Measurements from ENCODE around the gene C15orf39.

The C15orf39 gene

DNA sequence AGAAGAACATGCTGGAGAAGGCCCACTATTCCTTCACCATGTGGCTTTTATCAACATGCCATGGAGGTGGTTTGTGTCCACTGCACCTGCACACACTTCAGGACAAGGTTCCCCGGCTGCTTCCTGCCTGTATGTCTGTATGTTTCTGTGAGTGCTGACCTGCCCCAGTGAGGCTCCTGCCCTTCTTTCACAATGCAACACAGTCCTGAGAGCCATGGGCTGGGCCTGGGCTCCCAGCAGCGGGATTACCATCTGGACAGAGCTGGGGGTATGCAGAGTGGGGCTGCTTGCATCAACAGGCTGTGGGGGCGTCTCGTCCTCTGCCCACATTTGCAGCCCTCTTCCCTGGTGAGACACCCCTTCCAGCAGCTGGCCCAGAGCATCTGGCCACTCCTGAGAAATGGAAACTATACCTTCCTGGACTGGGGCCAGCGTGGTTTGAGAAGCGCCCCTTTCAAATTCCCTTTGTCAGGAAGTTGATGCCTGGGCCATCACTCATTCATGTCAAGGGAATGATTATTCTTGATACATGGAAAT, 29.3 kb upstream of the C15orf39 start:
- no peak for DNase-seq (ENCODE audit: low spot score)

DNA sequence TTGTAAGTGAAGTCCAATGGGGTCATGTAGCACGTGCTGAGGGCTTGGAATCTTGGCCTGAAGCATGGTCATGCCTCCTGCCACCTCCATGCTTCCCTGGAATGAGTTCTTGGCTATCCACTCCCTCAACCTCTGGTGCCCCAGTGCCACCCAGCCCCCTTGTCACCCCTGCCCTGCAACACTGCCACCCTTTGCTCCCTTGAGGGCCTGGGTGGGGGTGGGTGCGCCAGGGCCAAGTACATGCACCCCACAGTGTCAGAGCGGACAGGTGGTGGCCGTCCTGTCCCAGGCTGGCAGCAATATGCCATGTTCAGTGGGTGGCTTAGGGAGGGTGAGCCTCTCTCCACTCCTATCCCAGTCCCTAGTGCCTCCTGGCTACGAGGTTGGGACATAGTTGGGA, 27.6 kb upstream of the C15orf39 start:
- DNase-seq (ENCODE audit: low spot score) = no peak

DNA sequence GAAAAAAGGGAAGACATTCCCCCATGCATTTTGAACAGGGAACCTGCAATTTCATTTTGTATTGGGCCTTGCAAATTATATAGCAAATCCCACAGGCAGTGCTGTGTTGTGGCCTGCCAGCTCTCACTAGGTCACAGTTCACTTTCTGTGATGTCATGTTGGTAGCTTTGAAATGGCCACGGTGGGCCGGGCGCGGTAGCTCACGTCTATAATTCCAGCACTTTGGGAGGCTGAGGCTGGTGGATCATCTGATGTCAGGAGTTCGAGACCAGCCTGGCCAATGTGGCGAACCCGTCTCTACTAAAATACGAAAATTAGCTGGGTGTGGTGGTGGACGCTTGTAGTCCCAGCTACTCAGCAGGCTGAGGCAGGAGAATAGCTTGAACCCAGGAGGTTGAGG, 27.0 kb upstream of the C15orf39 start:
- no peak for DNase-seq (ENCODE audit: low spot score)

DNA sequence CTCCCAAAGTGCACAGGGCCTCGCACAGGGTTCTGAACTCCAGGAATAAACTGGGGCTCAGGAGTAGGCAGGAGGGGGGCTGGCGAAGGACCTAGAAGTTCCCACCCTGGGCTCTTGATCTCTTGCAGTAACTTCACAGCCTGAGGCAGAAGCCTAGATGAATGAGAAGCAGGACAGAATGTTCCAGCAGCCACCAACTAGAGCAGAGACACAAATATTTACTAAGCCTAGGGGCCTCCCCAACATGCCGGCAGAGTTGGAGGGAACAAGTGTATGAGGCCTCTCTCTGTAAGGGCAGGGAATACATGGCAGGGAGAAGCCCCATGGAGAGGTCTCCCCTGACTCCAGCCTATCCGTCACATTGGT, 25.3 kb upstream of the C15orf39 start:
- DNase-seq (ENCODE audit: low spot score) = no peak

DNA sequence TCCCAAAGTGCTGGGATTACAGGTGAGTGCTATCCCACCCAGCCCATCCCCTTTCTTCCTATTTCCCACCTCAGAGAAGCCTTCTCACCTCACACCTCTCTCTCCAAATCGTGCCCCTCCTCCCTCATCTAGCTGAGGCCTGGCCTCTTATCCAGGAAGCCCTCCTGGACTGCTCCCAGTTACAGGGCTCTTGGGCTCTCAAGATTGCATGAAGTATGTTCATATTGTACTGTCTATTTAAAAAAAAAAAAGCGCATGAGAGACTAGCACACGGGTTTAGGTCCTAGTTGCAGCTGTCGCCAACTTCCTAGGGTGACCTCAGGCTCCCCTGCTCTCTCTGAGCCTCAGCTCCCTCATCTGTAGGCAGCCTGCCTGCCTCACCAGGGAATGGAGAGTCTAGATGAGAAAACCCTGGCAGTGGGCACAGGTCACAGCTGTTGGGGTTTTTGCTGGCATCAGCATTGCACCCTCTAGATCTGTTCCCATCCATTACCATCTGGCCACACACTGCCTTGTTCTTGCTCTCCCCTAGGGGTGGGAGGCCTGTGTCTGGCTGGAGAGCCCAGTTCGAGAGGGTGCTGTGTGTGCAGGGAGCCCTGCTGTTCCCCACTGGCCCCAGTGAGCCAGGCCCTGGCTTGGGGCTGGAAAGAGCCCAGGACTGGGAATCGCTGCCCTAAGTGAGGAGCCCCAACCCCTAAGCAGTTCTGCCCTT, 24.2 kb upstream of the C15orf39 start:
- no peak for DNase-seq (ENCODE audit: low spot score)

DNA sequence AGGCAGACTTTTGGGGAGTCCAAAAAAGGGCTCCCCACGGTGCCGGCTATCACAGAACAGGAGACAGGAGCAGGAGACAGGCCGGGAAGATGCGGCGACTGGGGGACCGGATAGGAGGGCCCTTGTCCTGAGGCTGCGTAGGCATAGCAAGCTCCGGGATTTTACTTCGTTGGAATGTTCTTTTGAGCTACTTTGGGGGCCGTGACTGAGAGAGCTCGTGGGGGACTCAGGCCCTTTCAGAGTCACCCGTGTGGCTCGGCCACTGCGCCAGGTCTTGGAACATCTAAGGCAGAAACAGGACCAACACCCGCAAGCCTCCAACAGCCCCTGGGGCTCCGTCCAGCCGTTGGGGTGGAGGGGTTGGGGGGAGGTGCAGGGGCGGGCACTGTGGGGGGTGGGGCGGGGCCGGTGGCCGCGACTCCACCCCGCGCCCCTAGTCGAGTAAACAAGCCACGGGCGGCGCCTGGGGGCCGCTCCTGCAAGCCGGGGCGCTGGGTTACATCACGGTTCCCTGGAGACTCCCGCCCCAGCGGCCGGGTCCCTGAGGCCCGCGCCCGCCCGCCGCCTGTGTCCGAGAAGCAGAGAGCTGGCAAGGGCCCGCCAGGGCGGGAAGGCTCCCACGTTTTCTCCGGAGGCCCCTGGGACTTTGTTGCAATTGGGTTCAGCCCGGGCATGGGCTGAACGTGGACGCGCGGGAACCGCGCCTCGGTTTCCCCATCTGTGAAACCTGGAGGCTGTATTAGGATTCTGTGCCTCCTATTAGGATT, 23.3 kb upstream of the C15orf39 start:
- DNase-seq (ENCODE audit: low spot score) = no peak

DNA sequence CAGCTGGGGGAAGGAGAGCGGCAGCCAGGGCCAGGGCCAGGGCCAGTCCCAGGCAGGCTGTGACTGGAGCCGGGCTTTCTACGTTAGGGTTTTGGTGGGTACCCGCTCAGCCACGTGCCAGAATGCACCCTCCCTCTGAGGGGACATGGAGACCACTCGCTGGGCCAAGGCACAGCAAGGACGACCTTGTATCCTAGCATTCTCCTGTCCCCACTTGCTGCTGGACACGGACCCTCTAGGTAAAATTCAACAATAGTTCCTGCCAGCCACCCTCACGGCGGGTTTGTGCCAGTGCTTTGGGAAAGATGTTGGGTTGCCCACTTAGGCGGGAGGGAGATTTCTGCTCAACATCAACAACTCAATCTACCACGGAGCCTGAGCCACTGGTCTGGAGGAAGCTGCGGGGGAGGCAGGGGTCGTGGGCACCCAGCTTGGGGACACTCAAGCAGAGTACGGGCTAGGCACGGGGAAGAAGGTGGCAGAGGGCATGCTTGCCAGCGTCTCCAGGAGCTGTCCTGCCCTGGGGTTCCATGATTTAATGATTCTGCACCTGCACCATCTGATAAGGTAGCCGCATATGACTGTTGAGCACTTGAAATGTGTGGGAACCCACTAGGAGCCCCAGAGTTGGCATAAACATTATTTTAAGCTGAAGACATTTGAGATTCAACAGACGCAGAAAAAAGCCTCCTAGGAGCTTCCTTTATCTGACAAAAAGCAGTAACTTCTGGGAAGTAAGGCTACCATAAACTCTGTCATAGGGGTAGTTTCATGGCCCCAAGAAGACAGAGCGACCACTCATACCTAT, 22.5 kb upstream of the C15orf39 start:
- DNase-seq (ENCODE audit: low spot score) = no peak

DNA sequence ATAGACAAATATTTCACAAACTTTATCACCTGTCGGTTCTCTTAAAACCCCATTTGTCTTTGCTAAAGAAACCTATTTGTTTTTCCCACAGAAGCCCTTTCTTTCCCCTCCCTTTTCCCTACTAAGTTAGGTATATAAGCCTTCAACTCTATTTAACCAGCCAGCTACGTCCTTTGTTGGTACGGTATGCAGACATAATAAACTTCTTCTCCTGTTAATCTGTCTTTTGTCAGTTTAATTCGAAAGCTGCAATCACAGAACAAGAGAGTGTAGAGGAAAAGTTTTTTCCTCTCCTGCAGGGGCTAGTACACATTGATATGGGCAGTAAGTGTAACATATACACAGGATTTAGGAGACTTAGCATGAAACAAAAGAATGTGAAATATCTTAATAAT, 21.9 kb upstream of the C15orf39 start:
- no peak for DNase-seq (ENCODE audit: low spot score)

DNA sequence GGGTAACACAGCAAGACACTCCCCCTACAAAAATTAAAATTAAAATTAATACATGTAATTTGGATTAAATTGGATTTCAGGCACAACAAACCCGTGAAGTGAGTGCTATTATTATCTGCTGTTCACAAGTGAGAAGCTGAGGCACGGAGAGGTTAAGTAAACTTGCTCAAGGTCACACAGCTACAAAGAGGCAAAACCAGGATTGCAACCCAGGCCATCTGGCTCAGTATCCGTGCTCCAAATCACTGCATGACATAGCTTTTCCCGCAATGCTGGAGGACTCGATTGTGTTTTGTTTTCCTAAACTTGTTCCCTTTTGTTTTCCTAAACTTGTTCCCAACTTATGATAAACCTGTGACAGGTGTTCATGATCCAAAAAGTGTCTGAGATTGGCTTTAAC, 19.9 kb upstream of the C15orf39 start:
- no peak for DNase-seq (ENCODE audit: low spot score)

DNA sequence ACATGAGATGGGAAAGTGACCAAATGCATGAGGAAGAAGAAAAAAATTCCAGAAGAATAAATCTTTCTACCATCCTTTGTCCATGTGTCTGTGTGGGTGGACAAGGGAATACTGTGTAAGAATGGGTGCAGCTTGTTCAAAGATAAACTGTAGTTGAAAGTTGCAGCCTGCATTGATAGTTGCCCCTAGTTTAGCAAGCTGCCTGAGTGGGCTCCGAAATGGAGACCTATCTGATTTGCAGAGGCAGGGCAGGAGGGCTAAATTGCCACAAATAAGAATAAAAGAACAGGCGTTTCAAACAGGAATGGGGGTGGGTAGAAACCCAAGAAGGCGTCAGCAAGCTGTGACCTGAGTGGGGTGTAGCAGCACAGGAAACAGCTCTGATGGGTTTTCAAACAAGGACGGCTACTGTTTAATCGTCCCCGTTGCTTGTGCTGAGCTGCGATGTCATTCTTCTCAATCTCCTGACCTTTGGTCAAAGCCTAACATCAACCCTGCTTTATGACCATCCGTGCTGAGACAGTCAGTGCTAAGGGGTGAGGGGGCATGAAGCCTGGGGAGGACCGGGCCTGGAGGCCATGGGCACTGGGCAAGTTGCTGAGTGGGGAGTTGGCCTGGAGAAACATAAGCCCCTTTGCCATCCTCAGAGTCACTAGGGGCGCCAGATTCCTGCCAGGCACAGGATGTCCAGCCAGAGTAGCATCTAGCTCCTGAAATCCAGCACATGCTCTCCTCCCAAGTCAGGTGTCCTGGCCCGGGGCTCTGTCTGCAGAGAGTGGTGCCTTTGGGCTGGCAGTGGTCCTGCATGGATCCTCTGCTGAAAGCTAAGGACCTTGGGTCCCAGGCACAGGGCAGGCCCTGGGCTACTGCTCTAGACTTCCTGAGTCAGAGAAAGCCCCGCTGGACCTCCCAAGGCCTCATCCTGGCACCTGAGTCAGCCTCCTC, 19.2 kb upstream of the C15orf39 start:
- DNase-seq (ENCODE audit: low spot score) = no peak

DNA sequence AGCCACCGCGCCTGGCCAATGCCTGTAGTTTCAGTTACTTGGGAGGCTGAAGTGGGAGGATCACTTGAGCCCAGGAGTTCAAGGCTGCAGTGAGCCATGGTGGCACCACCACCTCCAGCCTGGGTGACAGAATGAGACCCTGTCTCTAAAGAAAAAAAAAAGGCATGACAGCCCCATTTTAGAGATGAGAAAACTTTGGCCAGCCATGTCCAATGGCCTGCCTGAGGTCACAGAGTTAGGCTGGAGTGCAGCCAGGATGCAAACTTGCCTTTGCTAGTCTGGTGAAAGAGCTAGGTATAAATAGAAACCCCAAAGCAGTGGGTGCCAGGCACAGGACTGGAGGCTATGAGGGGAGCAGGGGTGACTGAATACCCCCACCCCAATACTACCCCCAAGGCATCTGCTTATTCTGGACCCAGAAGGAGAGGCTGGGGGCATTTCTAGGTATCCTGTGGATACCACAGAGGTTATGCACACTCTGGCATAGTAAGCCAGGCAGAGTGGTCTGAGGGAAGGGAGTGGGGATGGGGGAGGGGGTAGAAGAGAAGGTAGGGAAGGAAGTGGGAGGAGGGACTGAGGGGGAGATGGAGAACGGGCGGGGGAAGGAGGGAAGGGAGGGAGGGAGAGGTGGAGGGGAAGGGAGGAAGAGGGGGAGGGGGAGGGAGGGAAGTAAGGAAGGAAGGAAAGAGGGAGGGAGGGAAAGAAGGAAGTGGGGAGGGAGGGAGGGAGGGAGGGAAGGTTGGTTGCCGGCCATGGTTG, 16.2 kb upstream of the C15orf39 start:
- DNase-seq (ENCODE audit: low spot score) = no peak

DNA sequence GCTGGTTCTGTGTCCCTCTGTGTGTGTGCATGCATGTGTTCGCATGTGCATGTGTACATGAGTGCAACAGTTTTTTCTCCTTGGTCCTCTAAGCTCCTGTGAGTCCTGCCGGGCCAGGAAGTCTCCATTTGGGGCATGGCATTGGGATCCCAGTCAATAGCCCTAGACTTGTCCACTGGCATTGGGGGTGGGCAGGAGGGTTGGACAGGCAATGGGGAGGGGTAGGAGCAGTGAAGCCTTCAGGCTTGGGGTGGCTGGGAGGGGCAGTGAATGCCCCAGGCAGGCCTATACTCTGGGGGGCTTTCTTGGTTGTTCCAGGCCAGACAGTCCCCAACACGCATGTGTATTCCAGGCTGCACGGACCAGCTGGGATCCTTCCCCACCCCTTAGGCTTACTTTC, 15.6 kb upstream of the C15orf39 start:
- no peak for DNase-seq (ENCODE audit: low spot score)

DNA sequence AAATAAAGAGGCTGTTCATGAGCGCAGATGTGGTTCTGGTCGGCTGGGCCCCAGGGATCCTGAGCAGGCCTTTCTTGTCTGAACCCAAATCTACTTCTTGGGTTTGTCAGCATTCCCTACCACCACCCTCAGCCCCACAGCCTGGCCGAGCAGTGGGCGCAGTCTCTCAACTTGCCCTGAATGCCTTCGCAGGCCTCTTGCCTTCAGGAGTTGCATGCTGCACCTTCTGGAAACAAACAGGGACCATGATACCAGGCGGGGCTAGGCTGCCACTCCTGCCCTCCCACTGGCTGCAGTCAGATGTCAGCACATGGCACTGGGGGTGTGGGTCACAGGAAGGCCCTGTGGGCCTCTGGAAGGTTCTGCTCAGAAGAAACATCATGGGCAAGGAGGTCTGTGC, 13.2 kb upstream of the C15orf39 start:
- DNase-seq (ENCODE audit: low spot score) = no peak

DNA sequence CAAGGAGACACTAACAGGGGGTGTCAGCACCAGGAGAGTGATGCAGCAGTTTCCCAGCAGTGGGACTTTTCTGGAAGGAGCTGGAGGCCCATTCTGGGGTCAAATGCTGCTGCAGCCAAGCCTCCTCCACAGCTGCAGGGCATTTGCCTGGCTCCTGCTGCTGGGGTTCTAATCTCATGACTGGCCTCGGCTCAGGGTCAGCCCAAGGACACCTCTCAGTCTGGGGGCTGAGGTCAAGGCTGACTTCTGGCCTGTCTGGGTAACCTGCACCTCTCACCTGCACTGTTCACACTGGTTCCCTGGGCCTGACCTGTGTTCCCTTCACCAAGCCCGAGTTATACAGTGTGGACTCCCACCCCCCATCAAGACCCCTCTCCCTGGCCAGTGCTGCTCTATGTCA, 10.4 kb upstream of the C15orf39 start:
- DNase-seq (ENCODE audit: low spot score) = no peak

DNA sequence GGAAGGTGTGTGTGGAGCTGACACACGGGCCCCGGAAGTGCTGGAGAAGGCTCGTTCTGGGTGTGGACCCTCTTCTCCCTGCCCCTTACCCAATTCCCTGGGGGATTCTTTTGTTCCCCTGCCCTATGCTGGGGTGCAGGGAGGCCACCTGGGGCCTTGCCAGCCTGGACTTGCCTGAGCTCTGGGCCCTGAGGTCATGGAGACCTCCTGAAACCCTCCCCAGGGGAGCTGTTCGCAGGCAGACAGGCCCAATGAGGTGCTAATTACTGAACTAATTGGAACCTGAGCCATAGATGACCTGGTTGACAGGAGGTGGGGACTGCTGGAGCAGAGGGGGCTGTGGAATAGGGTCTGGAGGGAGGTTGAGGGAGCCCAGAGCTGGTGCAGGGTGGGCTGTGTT, 9.4 kb upstream of the C15orf39 start:
- no peak for DNase-seq (ENCODE audit: low spot score)

DNA sequence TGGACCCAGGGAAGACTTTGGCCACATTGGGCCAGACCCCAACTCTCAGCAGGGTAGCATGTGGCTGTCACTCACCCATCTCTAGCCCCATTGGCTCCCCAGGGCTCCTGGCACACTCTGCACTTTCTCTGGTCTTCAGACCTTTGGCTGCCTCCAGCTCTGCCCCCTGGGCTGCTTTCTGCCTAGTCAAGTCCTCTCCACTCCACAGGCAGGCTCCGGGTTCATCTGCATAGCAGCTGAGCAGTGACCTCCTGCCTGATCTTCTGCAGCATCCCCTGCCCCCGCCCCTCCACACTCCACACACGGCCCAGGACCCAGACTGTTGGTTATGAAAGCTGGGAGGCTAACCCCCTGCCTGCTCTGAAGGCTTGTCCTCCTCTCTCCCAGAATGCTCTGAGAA, 8.4 kb upstream of the C15orf39 start:
- DNase-seq (ENCODE audit: low spot score) = no peak

DNA sequence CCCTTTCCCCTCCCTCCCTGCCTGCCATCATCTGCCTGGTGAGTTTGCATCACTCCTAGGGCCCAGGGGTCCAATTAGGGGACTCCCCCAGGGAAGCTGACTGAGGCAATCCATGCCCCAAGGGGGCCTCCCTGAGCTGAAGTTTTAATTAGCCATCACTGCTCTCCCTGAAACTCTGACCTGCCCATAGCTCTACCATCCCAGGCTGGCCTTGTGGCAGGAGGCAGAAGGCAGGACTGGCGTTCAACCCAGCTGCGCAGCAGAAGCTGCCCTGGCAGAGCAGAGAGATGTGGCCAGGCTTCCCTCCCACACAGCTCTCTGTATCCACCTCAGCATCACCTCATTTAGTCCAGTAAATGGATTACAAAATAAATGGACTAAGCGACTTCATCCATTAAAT, 7.7 kb upstream of the C15orf39 start:
- DNase-seq (ENCODE audit: low spot score) = no peak

DNA sequence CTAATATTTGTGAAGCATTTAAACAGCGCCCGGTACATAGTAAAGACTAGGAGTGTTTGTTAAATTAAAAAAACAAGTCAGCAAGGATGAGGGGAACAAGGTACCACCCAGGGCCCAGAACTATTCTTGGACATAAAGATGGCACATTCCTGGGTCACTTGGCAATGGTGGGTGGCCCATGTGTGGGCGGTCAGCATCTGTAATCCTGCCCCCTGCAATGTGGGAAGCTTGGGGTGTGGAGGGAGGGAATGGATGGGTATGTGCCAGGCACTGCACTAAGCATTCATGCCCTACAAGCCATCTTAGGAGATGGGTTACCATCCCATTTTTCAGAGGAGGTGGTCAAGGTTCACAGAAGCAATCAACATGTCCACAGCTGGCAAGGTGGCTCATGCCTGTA, 7.3 kb upstream of the C15orf39 start:
- no peak for DNase-seq (ENCODE audit: low spot score)

DNA sequence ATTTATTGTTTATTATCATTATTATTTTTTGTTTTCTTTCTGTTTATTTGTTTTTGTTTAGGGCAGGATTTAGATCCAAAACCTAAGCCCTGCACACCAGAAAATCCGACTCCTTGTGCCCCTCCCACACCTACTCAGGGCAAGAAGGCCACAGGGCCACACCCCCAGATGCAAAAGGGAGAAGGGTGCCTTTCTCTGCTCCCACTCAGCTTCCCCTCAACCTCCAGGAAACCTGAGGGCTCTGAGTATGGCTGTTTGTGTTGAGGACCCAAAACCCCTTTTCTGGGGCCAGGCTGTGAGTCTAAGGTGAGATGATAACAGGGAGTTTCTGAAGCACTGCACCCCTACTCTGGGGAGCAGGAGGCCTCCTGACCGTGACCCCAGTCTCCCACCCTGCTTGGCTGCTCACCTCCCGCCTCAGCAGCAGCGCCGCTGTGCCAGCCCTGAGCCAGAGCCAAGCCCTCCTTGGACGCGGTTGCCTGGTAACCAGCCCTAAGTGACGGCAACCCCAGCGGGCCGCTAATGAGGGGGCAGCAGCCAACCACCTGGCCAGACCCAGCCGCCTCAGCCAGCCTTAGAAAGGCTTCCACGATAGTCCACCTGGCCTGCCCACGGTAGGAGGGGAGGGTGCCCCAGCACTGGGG, 6.4 kb upstream of the C15orf39 start:
- DNase-seq (ENCODE audit: low spot score) = no peak

DNA sequence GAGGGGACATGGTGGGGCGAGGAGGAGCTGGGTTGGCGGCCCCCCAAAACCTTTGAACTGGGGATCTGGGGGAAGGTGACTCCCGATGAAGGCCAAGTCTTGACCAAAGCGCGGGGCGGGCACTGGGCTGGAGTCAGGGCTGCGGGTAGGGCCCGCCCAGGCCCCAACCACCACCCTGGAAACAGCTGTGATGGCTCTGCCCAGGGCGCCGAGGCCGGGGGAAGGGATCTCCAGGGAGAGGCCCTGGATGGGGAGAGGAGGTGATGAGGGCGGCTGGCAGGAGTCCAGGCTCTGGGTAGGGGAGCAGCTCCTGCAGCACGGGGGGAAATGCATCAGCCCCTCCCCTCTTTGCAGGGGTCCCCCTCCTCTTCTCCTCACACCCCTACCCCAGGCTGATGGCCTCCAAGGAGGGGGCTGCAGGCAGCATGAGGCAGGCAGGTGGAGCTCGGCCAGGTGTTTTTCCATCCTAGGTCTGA, 5.9 kb upstream of the C15orf39 start:
- no peak for DNase-seq (ENCODE audit: low spot score)
